Suprapubic skin (tissue), 4 donors: ENCODE data around the gene LMTK2.

ENCODE experiments used
- CTCF ChIP-seq, 2 donors: fragments of 200-600 bp in 1 of 2; fragments of 450-650 bp in 1 of 2; sonication (generic) in 1 of 2; IDR thresholded peaks; one replicate each; pipeline ENCODE4 v1.5.1; 2016 to 2019; ENCODE audit warnings: antibody characterized with exemption in 2 of 2, mild to moderate bottlenecking in 1 of 2, moderate library complexity in 1 of 2
- EP300 ChIP-seq: sonication (generic); formaldehyde crosslinking; IDR thresholded peaks from one replicate; pipeline ENCODE4 v1.6.1; 2017; ENCODE audit warnings: antibody characterized with exemption
- POLR2A ChIP-seq, 2 donors: fragments of 450-650 bp; IDR thresholded peaks; one replicate each; pipeline ENCODE4 v1.6.1; 2017; ENCODE audit warnings: antibody characterized with exemption in 2 of 2, mild to moderate bottlenecking in 2 of 2, moderate library complexity in 2 of 2
- POLR2AphosphoS5 ChIP-seq, 3 donors: sonication (generic); formaldehyde crosslinking; IDR thresholded peaks; one replicate each; pipeline ENCODE4 v1.6.1; 2017; ENCODE audit warnings: antibody characterized with exemption in 3 of 3

DNA sequence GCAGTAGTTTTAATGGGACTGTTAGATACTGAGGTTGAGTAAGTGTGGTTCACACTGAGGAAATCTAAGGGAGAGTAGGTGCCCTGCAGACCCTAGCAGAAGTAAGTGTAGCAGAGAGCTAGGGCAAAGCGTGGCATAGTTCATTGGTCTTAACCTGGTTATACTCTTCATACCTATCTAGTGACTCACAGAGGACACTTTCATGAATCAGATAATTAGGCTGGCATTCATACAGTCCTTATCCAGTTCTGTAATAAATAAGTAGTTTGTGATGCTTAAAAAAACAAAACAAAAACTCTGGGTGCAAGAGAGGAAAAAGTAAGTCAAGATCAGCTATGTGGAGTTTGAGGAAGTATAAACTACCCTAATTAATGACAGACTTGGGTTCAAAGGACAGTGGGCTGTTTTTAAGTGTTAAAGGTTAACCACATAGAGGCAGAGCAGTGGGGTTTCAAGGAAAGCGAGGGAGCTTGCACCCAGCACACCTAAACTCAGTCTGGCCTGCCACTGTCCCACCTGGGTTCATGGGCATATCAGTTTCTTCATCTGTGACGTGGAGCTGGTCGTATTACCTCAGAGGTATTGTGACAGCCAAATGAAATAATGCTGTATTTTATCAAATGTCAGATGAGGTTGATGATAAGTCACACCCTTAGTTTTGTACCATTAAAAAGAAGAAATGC lies 27.1 kb downstream of the LMTK2 start:
- TF ChIP-seq CTCF (IDR thresholded peaks at IDR 0.05), result no peak
- no peak for TF ChIP-seq POLR2A (IDR thresholded peaks at IDR 0.05)
- no peak for TF ChIP-seq POLR2AphosphoS5 (IDR thresholded peaks at IDR 0.05)
- no peak for TF ChIP-seq EP300
